Measurements from ENCODE around the gene RHOBTB3.
"Not testable (repeated sequence)": the region's sequence is repeated elsewhere in the genome, so short reads cannot be mapped to it uniquely, and the experiment has no call there.

The RHOBTB3 gene

GRCh38 chr5:95821110-95822021 lies 90.2 kb downstream of the RHOBTB3 start:
- no peak for DNase-seq (ENCODE audit: low spot score)

GRCh38 chr5:95822043-95822541 lies 91.0 kb downstream of the RHOBTB3 start:
- no peak for DNase-seq (ENCODE audit: low spot score)

- DNase-seq (ENCODE audit: low spot score) = peak; percentile 70
These were observed 91.5 kb downstream of the RHOBTB3 start, which contains the start of gene GLRX for GRCh38 chr5:95822542-95823181. GLRX (minus strand) TSS chr5:95822726; CDS start chr5:95822662, 64 bp downstream.

- no peak for DNase-seq (ENCODE audit: low spot score)
These were observed 92.1 kb downstream of the RHOBTB3 start for GRCh38 chr5:95823218-95823737.

GRCh38 chr5:95823738-95824609 lies 92.8 kb downstream of the RHOBTB3 start:
- peak; percentile 81 for DNase-seq (ENCODE audit: low spot score)

- DNase-seq (ENCODE audit: low spot score) = no peak
These were observed 93.6 kb downstream of the RHOBTB3 start for GRCh38 chr5:95824747-95825146.

- DNase-seq (ENCODE audit: low spot score) = no peak
These were observed 94.4 kb downstream of the RHOBTB3 start for GRCh38 chr5:95825495-95825894.

GRCh38 chr5:95826949-95827891 lies 96.1 kb downstream of the RHOBTB3 start:
- DNase-seq (ENCODE audit: low spot score) = no peak

- no peak for DNase-seq (ENCODE audit: low spot score)
These were observed 96.7 kb downstream of the RHOBTB3 start for GRCh38 chr5:95827892-95828246.

GRCh38 chr5:95830226-95830625 lies 99.1 kb downstream of the RHOBTB3 start:
- DNase-seq (ENCODE audit: low spot score) = no peak

- no peak for DNase-seq (ENCODE audit: low spot score)
These were observed 101.5 kb downstream of the RHOBTB3 start for GRCh38 chr5:95832664-95833063.

- peak; percentile 65 for DNase-seq (ENCODE audit: low spot score)
These were observed 104.7 kb downstream of the RHOBTB3 start for GRCh38 chr5:95835682-95836385.

GRCh38 chr5:95836544-95836943 lies 105.4 kb downstream of the RHOBTB3 start:
- DNase-seq (ENCODE audit: low spot score) = no peak

GRCh38 chr5:95836971-95837370 lies 105.8 kb downstream of the RHOBTB3 start:
- DNase-seq (ENCODE audit: low spot score) = not testable (repeated sequence)

GRCh38 chr5:95837492-95837891 lies 106.4 kb downstream of the RHOBTB3 start:
- DNase-seq (ENCODE audit: low spot score) = no peak

GRCh38 chr5:95838001-95838520 lies 106.9 kb downstream of the RHOBTB3 start:
- no peak for DNase-seq (ENCODE audit: low spot score)

- DNase-seq (ENCODE audit: low spot score) = no peak
These were observed 107.4 kb downstream of the RHOBTB3 start for GRCh38 chr5:95838556-95838955.

- DNase-seq (ENCODE audit: low spot score) = no peak
These were observed 108.5 kb downstream of the RHOBTB3 start for GRCh38 chr5:95839658-95840057.

GRCh38 chr5:95840956-95841705 lies 110.0 kb downstream of the RHOBTB3 start:
- DNase-seq (ENCODE audit: low spot score) = no peak

Measured in CD4-positive, alpha-beta T cell treated with Interleukin-2 at 100 ng/mL for 4 hours (primary cell).